ENCODE data around the gene SELENOS. TPM values are rescaled to one million over a fixed set of nuclear protein-coding genes. Genes with fewer than 3 reads are reported as not detected.
A peak's percentile ranks its signal among the peaks of the same experiment; 100 is the strongest.

The SELENOS gene
- polyA plus RNA-seq, 2 of the 4 experiments (the other 2 are of a cell fraction): 97.9 to 184 TPM

DNA sequence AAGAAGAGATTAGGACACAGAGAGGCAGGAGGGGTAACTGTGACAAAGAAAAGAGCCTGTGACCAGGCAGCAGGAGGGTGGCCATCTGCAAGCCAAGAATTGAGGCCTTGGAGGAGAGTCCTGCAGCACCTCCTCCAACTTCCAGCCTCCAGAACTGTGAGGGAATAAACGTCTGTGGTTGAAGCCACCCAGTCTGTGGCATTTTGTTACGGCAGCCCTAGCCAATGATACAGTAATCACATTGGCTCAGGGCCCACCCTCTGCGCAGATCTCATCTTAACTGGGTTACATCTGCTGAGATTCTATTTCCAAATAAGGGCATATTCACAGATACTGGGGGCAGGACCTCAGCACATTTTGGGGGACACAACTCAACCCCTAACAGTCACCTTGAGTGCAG lies 11.3 kb downstream of the SELENOS start (continued):
- TF ChIP-seq, protein P1, sequence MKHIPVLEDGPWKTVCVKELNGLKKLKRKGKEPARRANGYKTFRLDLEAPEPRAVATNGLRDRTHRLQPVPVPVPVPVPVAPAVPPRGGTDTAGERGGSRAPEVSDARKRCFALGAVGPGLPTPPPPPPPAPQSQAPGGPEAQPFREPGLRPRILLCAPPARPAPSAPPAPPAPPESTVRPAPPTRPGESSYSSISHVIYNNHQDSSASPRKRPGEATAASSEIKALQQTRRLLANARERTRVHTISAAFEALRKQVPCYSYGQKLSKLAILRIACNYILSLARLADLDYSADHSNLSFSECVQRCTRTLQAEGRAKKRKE (CRISPR knock-in tag; IDR thresholded peaks at IDR 0.05; ENCODE audit: low read depth): no peak
- TF ChIP-seq, protein P2, sequence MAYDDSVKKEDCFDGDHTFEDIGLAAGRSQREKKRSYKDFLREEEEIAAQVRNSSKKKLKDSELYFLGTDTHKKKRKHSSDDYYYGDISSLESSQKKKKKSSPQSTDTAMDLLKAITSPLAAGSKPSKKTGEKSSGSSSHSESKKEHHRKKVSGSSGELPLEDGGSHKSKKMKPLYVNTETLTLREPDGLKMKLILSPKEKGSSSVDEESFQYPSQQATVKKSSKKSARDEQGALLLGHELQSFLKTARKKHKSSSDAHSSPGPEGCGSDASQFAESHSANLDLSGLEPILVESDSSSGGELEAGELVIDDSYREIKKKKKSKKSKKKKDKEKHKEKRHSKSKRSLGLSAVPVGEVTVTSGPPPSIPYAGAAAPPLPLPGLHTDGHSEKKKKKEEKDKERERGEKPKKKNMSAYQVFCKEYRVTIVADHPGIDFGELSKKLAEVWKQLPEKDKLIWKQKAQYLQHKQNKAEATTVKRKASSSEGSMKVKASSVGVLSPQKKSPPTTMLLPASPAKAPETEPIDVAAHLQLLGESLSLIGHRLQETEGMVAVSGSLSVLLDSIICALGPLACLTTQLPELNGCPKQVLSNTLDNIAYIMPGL (CRISPR knock-in tag; IDR thresholded peaks at IDR 0.05; ENCODE audit: borderline replicate concordance): no peak
- TF ChIP-seq MAFK (IDR thresholded peaks at IDR 0.05; ENCODE audit: partially characterized antibody) (no peak), HEYL (CRISPR knock-in tag; IDR thresholded peaks at IDR 0.05) (no peak)

DNA sequence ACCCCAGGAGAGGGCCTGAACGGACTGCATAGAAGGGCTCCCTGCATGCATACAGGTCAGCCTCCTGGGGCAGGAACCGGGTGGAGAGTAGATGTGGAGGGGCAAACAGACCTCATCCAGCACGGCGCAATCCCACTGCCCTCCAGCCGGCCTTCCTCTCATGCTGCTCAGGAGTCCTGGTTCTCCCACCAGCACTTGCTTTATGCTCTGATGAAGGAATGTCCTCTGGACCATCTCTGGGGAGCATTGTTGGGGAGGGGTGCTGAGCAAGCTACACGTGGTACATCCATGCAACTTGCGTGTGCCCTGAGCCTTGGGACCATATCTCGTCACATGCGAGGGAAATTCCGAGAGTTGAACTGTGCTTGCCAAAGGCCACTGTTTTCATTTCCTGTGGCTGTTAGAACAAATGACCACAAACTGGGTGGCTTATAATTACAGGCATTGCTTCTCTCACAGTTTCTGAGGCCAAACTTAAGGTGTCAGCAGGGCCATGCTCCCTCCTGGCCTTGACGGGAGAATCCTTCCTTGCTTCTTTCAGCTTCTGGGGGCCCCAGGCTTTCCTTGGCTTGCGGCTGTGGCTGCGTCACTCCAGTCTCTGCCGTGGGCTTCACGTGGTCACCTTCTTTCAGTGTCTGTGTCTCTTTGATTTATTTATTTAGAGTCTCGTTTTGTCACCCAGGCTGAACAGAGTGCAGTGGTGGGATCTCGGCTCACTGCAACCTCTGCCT lies 12.2 kb downstream of the SELENOS start:
- FAIRE-seq: no peak
- H3K4me2 ChIP-seq: no peak overlapping the region
- TF ChIP-seq, protein P3, sequence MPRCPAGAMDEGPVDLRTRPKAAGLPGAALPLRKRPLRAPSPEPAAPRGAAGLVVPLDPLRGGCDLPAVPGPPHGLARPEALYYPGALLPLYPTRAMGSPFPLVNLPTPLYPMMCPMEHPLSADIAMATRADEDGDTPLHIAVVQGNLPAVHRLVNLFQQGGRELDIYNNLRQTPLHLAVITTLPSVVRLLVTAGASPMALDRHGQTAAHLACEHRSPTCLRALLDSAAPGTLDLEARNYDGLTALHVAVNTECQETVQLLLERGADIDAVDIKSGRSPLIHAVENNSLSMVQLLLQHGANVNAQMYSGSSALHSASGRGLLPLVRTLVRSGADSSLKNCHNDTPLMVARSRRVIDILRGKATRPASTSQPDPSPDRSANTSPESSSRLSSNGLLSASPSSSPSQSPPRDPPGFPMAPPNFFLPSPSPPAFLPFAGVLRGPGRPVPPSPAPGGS (IDR thresholded peaks at IDR 0.05): no peak
- TF ChIP-seq MAZ (IDR thresholded peaks at IDR 0.05; ENCODE audit: borderline replicate concordance, low read depth, low read length) (no peak), TP53 (CRISPR knock-in tag; IDR thresholded peaks at IDR 0.05) (no peak), RFX5 (IDR thresholded peaks at IDR 0.05) (no peak), ZFP36 (IDR thresholded peaks at IDR 0.05; ENCODE audit: borderline replicate concordance, partially characterized antibody) (no peak)
- TF ChIP-seq, protein P4, sequence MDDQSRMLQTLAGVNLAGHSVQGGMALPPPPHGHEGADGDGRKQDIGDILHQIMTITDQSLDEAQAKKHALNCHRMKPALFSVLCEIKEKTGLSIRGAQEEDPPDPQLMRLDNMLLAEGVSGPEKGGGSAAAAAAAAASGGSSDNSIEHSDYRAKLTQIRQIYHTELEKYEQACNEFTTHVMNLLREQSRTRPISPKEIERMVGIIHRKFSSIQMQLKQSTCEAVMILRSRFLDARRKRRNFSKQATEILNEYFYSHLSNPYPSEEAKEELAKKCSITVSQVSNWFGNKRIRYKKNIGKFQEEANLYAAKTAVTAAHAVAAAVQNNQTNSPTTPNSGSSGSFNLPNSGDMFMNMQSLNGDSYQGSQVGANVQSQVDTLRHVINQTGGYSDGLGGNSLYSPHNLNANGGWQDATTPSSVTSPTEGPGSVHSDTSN (IDR thresholded peaks at IDR 0.05): no peak
- TF ChIP-seq, protein P5, sequence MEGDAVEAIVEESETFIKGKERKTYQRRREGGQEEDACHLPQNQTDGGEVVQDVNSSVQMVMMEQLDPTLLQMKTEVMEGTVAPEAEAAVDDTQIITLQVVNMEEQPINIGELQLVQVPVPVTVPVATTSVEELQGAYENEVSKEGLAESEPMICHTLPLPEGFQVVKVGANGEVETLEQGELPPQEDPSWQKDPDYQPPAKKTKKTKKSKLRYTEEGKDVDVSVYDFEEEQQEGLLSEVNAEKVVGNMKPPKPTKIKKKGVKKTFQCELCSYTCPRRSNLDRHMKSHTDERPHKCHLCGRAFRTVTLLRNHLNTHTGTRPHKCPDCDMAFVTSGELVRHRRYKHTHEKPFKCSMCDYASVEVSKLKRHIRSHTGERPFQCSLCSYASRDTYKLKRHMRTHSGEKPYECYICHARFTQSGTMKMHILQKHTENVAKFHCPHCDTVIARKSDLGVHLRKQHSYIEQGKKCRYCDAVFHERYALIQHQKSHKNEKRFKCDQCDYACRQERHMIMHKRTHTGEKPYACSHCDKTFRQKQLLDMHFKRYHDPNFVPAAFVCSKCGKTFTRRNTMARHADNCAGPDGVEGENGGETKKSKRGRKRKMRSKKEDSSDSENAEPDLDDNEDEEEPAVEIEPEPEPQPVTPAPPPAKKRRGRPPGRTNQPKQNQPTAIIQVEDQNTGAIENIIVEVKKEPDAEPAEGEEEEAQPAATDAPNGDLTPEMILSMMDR (IDR thresholded peaks at IDR 0.05): no peak
- ChIA-PET CTCF (interaction anchor here (1.3 to 6.4 kb wide), 2 partner anchors 8 to 177 kb away, joined by 3 to 66 read pairs; no protein-coding TSS in a partner anchor), POLR2A (no interaction called here)
- 79% methylated on average over 17 of the region's 17 CpGs for WGBS (ENCODE audit: missing lambda C conversion rate)
- H3K27ac ChIP-seq: no peak overlapping the region
- H3K9me3 ChIP-seq: no peaks in the 10 kb centered on the region
- no peak overlapping the region for H3K4me3 ChIP-seq
- H3K4me1 ChIP-seq: no peaks in the 10 kb centered on the region
- DNase-seq (ENCODE audit: low read depth in 1 of 2, low spot score in 1 of 2): no peak
- ATAC-seq: peak in 1 of 2 experiments; percentile 5; a peak in 1 of 6 replicates

DNA sequence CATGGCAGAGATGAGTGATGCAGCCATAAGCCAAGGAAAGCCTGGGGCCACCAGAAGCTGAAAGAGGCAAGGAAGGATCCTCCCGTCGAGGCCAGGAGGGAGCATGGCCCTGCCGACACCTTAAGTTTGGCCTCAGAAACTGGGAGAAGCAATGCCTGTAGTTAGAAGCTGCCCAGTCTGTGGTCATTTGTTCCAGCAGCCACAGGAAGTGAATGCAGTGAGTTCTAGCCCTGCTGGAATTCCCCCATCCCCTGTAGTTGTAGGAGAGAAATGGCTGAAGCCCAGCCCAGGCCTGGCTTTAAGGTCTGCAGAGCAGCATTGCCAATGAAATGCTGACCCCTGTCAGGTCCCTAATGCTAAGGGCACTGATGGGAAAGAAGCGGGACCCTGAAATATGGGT lies 13.3 kb downstream of the SELENOS start:
- no peak overlapping the region for H3K4me2 ChIP-seq
- no peak overlapping the region for H3K4me3 ChIP-seq
- DNase-seq (ENCODE audit: low read depth in 1 of 2, low spot score in 1 of 2) (no peak), ATAC-seq (no peak), FAIRE-seq (no peak)
- POLR2A ChIA-PET: no interaction called here
- CTCF ChIA-PET: interaction anchor here (1.1 to 5.4 kb wide), 3 partner anchors 9 to 248 kb away, joined by 6 to 45 read pairs (median 6); no protein-coding TSS in a partner anchor
- no peaks in the 10 kb centered on the region for H3K9me3 ChIP-seq
- no peak for TF ChIP-seq MAFK (IDR thresholded peaks at IDR 0.05; ENCODE audit: partially characterized antibody)
- WGBS (ENCODE audit: missing lambda C conversion rate): 90% methylated on average over 4 of the region's 4 CpGs
- no peaks in the 10 kb centered on the region for H3K4me1 ChIP-seq
- H3K27ac ChIP-seq: no peak overlapping the region
